PFSK-1 (cell line): ENCODE measurements around the gene SLC2A14.

Experiments
- FOXP2 ChIP-seq: optimal IDR thresholded peaks from 2 replicates; pipeline ENCODE3; 2011; ENCODE audit warnings: borderline replicate concordance, control low read depth, inconsistent platforms; ENCODE audit not compliant: insufficient read depth; ENCODE audit errors: extremely low read length, extremely low read depth
- POLR2AphosphoS5 ChIP-seq: IDR thresholded peaks from 2 replicates; pipeline ENCODE4 v1.6.1; 2012; ENCODE audit warnings: low read depth, mild to moderate bottlenecking, control low read depth, low read length, moderate library complexity
- SIN3A ChIP-seq: IDR thresholded peaks from 2 replicates; pipeline ENCODE4 v1.6.1; 2012; ENCODE audit warnings: mild to moderate bottlenecking, low read length, moderate library complexity, borderline replicate concordance; ENCODE audit not compliant: insufficient read depth
- TAF1 ChIP-seq: IDR thresholded peaks from 2 replicates; pipeline ENCODE4 v1.6.1; 2012; ENCODE audit warnings: low read length, control low read depth, borderline replicate concordance; ENCODE audit not compliant: insufficient read depth
- TF ChIP-seq, protein P1 (sequence below), 2 experiments: IDR thresholded peaks; 2 replicates each; pipeline versions ENCODE4 v1.6.1 to v1.8.0; 2011 to 2012; ENCODE audit warnings: low read depth in 2 of 2, low read length in 2 of 2, control low read depth in 1 of 2, inconsistent platforms in 1 of 2, mild to moderate bottlenecking in 1 of 2, moderate library complexity in 1 of 2; ENCODE audit not compliant: insufficient read depth in 1 of 2

Gene SLC2A14

DNA sequence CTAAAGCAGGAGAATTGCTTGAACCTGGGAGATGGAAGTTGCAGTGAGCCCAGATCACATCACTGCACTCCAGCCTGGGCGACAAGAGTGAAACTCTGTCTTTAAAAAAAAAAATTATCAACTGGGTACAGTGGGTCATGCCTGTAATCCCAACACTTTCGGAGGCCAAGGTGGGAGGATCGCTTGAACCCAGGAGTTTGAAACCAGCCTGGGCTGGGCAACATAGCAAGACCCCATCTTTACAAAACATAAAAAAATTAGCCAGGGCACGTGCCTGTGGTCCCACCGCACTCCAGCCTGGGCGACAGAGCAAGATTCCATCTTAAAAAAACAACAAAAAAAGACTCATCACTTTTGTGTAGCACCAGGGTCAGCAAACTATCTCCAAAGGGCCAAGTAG is 90.7 kb downstream of the SLC2A14 start:
- TF ChIP-seq POLR2AphosphoS5 (no peak), SIN3A (no peak), FOXP2 (no peak), TAF1 (no peak)
- TF ChIP-seq, protein P1, sequence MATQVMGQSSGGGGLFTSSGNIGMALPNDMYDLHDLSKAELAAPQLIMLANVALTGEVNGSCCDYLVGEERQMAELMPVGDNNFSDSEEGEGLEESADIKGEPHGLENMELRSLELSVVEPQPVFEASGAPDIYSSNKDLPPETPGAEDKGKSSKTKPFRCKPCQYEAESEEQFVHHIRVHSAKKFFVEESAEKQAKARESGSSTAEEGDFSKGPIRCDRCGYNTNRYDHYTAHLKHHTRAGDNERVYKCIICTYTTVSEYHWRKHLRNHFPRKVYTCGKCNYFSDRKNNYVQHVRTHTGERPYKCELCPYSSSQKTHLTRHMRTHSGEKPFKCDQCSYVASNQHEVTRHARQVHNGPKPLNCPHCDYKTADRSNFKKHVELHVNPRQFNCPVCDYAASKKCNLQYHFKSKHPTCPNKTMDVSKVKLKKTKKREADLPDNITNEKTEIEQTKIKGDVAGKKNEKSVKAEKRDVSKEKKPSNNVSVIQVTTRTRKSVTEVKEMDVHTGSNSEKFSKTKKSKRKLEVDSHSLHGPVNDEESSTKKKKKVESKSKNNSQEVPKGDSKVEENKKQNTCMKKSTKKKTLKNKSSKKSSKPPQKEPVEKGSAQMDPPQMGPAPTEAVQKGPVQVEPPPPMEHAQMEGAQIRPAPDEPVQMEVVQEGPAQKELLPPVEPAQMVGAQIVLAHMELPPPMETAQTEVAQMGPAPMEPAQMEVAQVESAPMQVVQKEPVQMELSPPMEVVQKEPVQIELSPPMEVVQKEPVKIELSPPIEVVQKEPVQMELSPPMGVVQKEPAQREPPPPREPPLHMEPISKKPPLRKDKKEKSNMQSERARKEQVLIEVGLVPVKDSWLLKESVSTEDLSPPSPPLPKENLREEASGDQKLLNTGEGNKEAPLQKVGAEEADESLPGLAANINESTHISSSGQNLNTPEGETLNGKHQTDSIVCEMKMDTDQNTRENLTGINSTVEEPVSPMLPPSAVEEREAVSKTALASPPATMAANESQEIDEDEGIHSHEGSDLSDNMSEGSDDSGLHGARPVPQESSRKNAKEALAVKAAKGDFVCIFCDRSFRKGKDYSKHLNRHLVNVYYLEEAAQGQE (IDR thresholded peaks at IDR 0.05; ENCODE audit: insufficient read depth in 1 of 2, low read depth in 2 of 2, low read length in 2 of 2), result no peak

DNA sequence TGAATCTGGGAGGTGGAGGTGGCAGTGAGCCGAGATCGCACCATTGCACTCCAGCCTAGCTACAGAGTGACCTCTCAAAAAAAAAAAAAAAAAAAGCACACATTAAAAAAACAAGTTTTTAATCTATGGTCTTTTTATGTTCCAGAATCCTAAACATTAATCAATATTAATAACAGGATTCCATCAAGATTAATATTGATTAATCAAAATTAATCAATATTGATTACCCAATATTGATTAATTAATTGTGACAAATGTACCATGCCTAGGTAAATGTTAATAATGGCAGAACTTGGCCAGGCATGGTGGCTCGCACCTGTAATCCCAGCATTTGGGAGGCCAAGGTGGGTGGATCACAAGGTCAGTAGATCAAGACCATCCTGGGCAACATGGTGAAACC is 91.4 kb downstream of the SLC2A14 start:
- TF ChIP-seq POLR2AphosphoS5 (no peak), TAF1 (no peak), FOXP2 (no peak), SIN3A (no peak)
- TF ChIP-seq, protein P1 (IDR thresholded peaks at IDR 0.05; ENCODE audit: insufficient read depth in 1 of 2, low read depth in 2 of 2, low read length in 2 of 2), result no peak

DNA sequence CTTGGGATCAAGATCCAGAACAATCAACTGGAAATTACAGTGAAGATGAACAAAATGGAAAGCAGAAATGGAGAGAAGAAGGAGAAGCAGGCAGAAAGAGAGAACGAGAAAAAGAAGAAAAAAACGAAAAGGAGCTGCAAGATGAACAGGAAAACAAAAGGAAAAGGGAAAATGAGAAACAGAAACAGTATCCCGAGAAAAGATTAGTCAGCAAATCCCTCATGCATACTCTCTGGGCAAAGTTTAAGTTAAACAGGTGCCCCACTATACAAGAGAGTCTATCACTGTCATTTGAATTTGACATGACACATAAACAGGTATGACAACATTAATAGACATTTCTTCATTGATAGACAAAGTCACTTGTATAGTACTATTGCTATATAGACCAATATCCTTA is 102.7 kb downstream of the SLC2A14 start:
- TF ChIP-seq SIN3A (no peak), POLR2AphosphoS5 (no peak)
